GM19455 (cell line): Measurements from ENCODE around the gene IQSEC3.

Experiments
- ATAC-seq: cut with Tn5 transposase; IDR thresholded peaks from one replicate; pipeline ENCODE4 v1.9.1; 2021; ENCODE audit not compliant: unreplicated experiment

IQSEC3 gene

DNA sequence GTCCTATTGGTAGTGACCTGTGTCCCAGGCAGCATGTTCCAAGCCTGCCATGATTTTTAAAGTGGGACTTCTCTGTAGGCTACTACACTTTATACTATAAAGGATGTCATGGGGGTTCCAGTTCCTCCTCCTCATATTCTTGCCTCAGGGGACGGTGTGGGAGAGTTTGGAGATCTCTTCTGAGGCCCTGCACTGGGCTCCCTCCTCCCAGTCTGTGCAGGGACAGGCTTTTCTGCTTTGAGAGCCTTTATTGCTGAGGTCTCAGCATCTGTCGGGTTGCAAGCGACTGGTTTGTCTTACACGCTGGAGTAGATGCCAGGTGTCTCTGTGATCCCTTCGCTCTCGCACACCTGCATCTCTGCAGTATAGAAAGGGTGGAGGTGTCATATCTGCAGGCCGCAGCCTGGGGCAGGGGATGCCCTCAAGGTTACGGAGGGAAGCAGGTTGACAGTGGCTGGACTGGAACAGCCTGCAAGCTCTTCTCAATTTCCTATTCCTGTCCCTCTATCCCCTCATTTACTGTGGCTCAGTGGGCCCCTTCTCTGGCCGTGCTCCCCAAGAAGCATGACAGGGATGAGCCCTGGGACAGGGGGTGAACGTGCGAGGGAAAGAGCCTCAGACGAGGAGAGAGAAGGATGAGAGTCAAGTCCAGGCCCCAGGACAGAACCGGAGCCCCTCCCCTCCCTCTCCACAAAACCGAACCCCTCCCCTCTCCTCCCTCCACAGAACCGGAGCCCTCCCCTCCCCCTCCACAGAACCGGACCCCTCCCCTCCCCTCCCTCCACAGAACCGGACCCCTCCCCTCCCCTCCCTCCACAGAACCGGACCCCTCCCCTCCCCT, 96.1 kb downstream of the IQSEC3 start:
- no peak for ATAC-seq

DNA sequence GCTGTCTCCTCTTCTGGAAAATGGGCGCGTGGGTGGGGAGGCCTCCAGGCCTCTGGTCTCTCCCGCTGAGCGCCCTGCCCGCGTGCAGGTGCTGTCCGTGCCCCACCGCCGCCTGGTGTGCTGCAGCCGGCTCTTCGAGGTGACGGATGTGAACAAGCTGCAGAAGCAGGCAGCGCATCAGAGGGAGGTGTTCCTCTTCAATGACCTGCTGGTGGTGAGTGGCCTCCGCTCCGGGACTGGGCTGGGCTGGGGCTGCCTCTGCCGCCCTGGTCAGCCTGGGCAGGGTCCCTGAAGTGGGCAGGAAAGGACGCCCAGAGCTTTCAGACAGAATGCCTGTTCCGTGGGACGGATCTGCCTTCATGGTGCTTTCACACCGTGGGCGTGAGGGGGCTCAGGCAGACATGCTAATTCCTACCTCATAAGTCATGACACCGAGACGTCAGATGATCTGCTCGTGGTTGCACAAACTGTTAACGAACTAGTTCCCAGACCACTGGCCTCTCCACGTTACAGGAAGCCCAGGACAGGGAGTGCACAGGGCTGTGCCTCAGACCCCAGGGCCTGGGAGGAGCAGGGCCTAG, 96.9 kb downstream of the IQSEC3 start:
- ATAC-seq = no peak

DNA sequence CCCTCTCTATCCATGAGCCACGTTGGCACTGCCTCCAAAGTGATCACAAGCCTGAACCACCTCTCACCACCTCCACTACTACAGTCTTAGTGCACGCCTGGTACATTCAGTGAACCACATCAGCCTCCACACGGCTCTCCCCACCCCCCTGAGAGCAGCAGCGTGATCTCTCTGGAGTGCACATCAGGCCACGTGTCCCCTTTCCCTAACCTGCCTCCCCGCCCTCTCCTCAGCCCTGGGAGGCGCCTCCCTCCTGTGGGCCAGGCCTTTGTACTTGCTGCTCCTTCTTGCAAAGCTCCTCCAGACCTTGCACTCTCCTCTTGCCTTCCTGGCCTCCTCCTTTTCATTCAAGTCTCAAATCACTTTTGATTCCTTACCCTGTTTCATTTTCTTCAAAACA, 97.6 kb downstream of the IQSEC3 start:
- ATAC-seq = no peak

DNA sequence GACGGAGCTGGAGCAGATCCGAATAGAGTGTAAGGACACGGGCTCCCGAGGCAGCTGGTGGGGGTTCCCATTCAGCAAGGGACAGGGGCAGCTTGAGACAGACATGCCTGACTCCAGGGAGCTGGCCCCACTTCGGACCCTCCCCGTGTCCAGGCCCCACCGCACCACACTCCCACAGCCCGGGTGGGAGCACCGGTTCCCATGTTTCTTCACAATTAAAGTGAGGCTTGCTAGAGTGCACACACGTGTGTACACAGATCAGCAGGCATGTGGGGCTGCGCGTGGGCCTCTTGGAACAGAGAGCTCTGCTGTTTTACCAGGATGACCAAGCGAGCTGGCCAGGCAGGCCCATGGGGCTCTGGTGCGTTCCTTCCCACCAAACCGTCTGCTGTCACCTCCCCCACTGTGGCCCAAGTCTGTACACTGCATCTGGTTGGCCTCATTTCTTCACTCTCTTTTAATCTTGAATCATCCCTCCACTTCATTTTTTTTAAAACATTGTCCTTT, 99.3 kb downstream of the IQSEC3 start:
- ATAC-seq = no peak

DNA sequence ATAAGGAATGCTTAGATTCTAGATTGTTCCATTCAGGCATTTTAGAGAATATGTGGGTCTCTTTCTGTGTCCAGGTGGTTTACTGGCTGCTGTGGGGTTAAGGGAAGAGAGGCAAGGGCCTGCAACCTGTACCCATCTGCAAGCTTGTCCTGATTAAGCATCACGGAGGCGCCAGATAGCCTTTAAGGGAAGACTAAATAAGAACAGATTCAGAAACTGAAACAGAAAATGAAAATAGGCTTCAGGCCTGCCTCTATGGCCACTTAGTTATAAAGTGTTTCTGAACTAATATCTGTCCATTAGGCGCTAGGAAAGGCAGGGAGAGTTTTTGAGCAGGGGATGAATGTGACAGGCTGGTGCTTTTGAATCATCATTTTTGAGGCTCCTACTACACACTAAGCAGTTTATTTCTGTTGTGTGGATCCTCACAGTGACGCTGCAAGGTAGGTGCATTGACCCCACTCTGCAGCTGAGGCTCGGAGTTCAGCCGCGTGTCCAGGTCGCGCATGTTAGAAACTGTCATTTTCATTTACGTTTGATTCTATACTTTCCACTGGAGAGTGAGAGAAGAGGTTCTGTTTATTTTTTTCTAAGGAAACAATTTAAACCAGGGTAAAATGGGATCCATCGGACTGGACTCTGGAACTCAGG, 100.0 kb downstream of the IQSEC3 start:
- ATAC-seq = no peak

GRCh38 chr12:167959-168600, 101.5 kb downstream of the IQSEC3 start:
- no peak for ATAC-seq

DNA sequence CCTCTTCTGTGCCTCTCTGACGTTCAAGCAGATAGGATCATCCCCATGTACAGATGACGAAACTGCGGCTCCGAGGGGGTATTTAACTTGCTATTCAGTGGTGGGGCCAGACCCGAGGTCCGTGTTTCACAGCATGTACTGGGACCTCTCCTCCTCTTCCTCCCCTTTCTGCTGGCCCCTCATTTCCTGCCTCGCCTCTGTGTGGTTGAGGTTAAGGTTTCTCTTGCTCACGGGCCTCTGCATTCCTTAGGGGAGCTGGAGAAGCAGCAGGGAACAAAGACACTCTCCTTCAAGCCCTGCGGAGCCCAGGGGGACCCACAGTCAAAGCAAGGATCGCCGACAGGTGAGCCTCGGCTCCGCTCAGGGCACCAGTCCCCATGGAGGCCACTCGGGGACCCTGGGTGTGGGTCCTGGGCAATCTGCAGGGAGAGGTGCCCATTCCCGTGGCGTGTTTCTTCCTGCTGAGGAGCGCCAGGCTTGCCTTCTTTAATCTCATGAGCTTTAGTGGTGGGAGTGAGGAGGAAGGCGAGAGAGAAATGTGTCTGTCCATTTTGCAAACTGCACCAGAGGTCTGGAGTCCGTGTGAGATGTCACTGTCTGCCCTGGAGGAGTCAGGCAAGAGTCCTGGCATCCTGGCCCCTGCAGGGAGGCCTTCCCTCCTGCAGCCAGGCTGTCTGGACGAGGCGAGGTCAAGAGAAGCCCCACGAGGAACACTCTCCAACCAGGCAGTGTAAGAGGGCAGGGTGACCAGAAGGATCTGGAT, 102.4 kb downstream of the IQSEC3 start:
- no peak for ATAC-seq

- ATAC-seq = no peak
These were observed 103.2 kb downstream of the IQSEC3 start for GRCh38 chr12:169528-170370.

DNA sequence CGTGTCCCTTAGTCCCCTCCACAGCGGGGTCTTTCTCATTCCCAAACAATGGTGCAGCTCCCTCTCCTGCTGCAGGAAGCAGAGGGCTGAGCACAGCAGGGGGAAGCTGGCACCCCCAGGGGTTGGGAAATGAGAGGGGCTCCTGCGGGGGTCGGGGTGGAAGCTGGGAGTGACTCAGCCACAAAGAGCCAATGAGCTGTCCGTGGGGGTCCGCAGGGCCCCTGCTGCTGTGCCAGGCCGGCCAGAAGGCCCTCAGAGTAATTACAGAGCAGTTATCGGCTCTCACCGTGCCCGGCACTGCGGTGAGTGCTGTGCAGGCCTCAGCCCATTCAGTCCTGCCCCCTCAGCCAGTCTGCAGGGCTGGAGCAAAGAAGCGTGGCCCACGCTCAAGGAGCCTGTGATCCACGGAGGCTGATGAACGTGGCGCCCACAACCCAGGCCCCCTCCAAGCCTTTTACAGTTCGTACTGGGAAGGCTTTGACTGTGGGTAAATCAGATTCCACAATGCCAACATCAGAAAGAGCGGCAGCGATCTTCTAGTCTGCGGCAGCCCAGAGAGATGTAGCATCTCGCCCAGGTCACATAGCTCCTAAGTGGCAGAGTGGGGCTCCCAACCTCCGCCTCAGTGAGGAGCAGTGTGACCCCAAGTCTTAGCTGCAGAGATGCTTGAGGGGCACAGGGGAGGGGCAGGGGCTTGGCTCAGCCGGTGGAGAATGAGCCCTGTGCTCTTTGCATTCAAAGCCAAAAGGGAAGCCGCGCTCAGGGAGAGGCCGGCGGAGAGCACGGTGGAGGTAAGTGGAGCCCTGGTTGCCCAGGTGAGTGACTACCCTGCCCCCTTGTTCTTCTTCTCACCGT, 104.0 kb downstream of the IQSEC3 start:
- no peak for ATAC-seq

GRCh38 chr12:171276-171675, 104.7 kb downstream of the IQSEC3 start:
- ATAC-seq = no peak

GRCh38 chr12:171743-172676, 105.4 kb downstream of the IQSEC3 start:
- ATAC-seq = no peak

- ATAC-seq = no peak
These were observed 106.2 kb downstream of the IQSEC3 start for GRCh38 chr12:172732-173161.

DNA sequence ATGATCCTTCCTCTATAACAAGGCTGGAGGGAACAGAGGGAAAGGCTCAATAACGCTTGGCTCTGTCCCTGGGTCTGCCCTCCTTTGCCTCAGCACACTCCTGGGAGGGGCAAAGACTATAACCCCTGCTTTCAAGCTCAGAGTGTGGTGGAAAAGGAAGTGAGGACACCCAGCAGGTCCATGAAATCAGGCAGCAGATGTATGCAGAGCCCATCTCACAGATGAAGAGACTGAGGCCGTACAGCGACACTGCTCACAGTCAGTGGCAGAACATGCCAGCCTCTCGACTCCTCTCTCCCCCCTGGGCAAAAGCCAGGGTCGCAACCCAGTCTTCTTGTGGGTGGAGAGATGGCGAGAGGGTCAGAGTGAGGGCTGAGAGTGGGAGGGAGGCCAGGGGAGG, 107.6 kb downstream of the IQSEC3 start:
- no peak for ATAC-seq

DNA sequence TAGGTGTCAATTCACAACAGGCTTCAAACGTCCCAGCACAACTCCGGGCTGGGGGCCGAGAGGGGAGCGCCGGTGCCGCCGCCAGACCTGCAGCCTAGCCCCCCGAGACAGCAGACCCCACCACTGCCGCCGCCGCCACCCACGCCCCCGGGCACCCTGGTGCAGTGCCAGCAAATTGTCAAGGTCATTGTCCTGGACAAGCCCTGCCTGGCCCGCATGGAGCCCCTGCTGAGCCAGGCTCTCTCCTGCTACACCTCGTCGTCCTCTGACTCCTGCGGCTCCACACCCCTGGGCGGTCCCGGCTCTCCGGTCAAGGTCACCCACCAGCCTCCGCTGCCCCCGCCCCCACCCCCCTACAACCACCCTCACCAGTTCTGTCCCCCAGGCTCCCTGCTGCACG, 108.0 kb downstream of the IQSEC3 start:
- no peak for ATAC-seq

- no peak for ATAC-seq
These were observed 108.7 kb downstream of the IQSEC3 start for GRCh38 chr12:175250-175649.

DNA sequence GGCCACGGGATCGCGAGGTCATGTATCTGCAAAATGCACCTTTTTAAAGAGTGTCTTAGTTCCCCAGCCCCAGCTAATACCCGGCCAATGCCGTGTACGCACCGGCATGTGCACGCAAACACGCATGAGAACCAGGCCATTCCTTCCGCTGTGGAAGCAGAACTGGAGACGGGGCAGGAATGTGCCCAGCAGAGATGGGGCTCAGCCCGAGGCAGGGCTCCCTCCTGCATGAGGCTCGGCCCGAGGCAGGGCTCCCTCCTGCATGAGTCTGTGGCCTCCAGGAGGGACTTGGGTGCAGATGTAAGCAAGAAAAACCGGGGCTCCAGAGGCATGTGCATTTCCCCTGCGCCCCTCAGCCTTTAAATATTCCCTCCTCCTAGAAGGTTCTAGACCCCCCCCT, 109.2 kb downstream of the IQSEC3 start:
- ATAC-seq = no peak

- no peak for ATAC-seq
These were observed 110.0 kb downstream of the IQSEC3 start for GRCh38 chr12:176321-177181.
